GM19324 (cell line): ENCODE results near the gene DSCAML1.

ENCODE experiments used
- ATAC-seq: cut with Tn5 transposase; IDR thresholded peaks from one replicate; pipeline ENCODE4 v1.9.1; 2021; ENCODE audit warnings: mild to moderate bottlenecking, moderate library complexity; ENCODE audit not compliant: unreplicated experiment, low FRiP score

DSCAML1 gene

GRCh38 chr11:117443266-117444186, 353.5 kb downstream of the DSCAML1 start:
- ATAC-seq: no peak

- ATAC-seq: no peak
These were observed 354.2 kb downstream of the DSCAML1 start for GRCh38 chr11:117442869-117443239.

- no peak for ATAC-seq
These were observed 354.8 kb downstream of the DSCAML1 start for GRCh38 chr11:117442049-117442868.

GRCh38 chr11:117441146-117441975, 355.7 kb downstream of the DSCAML1 start:
- ATAC-seq: no peak

GRCh38 chr11:117440258-117440657, 356.8 kb downstream of the DSCAML1 start:
- ATAC-seq: no peak

- ATAC-seq: no peak
These were observed 357.8 kb downstream of the DSCAML1 start for GRCh38 chr11:117439256-117439655.

- ATAC-seq: no peak
These were observed 358.5 kb downstream of the DSCAML1 start for GRCh38 chr11:117438371-117439000.

GRCh38 chr11:117437791-117438130, 359.3 kb downstream of the DSCAML1 start:
- ATAC-seq: no peak

GRCh38 chr11:117437041-117437790, 359.8 kb downstream of the DSCAML1 start:
- ATAC-seq: no peak

- no peak for ATAC-seq
These were observed 361.7 kb downstream of the DSCAML1 start for GRCh38 chr11:117435326-117435725.

GRCh38 chr11:117434481-117434880, 362.5 kb downstream of the DSCAML1 start:
- ATAC-seq: no peak

GRCh38 chr11:117433717-117434116, 363.3 kb downstream of the DSCAML1 start:
- no peak for ATAC-seq

GRCh38 chr11:117431436-117431835, 365.6 kb downstream of the DSCAML1 start:
- no peak for ATAC-seq

- ATAC-seq: no peak
These were observed 366.6 kb downstream of the DSCAML1 start for GRCh38 chr11:117430293-117430955.

GRCh38 chr11:117428856-117429229, 368.2 kb downstream of the DSCAML1 start:
- no peak for ATAC-seq

- ATAC-seq: no peak
These were observed 368.7 kb downstream of the DSCAML1 start for GRCh38 chr11:117428186-117428855.

GRCh38 chr11:117427356-117427874, 369.6 kb downstream of the DSCAML1 start:
- ATAC-seq: no peak

GRCh38 chr11:117426941-117427340, 370.1 kb downstream of the DSCAML1 start:
- no peak for ATAC-seq
